Measurements from ENCODE around the gene FOXD4.
"Not testable (repeated sequence)": the region's sequence is repeated elsewhere in the genome, so short reads cannot be mapped to it uniquely, and the experiment has no call there.

DNA sequence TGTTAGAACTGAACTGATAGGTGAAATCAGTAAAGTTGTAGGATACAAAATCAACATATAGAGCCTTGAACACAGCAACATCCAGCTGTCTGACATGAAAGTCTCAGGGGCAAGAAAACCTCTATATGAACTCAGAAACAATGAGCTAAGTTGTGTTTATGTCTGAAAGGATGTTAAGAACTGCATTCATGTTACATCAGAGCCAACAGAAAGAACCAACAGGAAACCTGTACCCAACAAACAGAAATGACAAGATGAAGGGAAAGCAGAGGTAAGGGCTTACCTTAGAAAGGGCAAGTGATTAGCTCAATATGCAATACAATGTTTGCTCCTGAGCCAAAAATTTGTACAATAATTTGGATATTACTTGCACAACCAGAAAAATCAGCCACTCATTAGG lies 31.5 kb downstream of the FOXD4 start:
- TF ChIP-seq, protein P1, sequence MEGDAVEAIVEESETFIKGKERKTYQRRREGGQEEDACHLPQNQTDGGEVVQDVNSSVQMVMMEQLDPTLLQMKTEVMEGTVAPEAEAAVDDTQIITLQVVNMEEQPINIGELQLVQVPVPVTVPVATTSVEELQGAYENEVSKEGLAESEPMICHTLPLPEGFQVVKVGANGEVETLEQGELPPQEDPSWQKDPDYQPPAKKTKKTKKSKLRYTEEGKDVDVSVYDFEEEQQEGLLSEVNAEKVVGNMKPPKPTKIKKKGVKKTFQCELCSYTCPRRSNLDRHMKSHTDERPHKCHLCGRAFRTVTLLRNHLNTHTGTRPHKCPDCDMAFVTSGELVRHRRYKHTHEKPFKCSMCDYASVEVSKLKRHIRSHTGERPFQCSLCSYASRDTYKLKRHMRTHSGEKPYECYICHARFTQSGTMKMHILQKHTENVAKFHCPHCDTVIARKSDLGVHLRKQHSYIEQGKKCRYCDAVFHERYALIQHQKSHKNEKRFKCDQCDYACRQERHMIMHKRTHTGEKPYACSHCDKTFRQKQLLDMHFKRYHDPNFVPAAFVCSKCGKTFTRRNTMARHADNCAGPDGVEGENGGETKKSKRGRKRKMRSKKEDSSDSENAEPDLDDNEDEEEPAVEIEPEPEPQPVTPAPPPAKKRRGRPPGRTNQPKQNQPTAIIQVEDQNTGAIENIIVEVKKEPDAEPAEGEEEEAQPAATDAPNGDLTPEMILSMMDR (IDR thresholded peaks at IDR 0.05): not testable (repeated sequence)
- not testable (repeated sequence) for TF ChIP-seq POLR2A (IDR thresholded peaks at IDR 0.05)

Measured in right lobe of liver (tissue), 4 donors.